Naive thymus-derived CD8-positive, alpha-beta T cell (primary cell): ENCODE measurements around the gene GNAQ. TPM values are rescaled to one million over a fixed set of nuclear protein-coding genes. Genes with fewer than 3 reads are reported as not detected.

ENCODE experiments used
- ATAC-seq, 2 donors: fragments of 150-1000 bp; cut with Tn5 transposase in 1 of 2; sonication (Bioruptor Pico), chemical (Tn5 transposase) in 1 of 2; 1 replicate in 1 of 2; 2 replicates in 1 of 2; pipeline ENCODE4 v1.10.0; 2021; ENCODE audit warnings: mild to moderate bottlenecking in 2 of 2, moderate library complexity in 2 of 2
- POLR2A ChIA-PET: fragments of 350-600 bp; sonication (Branson Sonifier 250); formaldehyde crosslinking; loops from one replicate; lab custom pipeline; 2021; ENCODE audit warnings: antibody characterized with exemption; lab: Charles Lee
- DNase-seq, 10 donors: peaks; one replicate each; pipeline versions ENCODE4 v3.0.0 to v3.0.0-alpha.2; 2020 to 2022
- H3K27ac Mint-ChIP-seq, 10 donors: one replicate each; pipeline ENCODE4 v1.8.0; 2020 to 2022; ENCODE audit warnings: mild to moderate bottlenecking in 10 of 10, mixed read lengths in 10 of 10, moderate library complexity in 4 of 10, inconsistent platforms in 1 of 10
- H3K27me3 Mint-ChIP-seq, 5 donors: one replicate each; pipeline ENCODE4 v1.8.0; 2021 to 2022; ENCODE audit warnings: mixed read lengths in 5 of 5
- H3K36me3 Mint-ChIP-seq, 3 donors: one replicate each; pipeline ENCODE4 v1.8.0; 2020 to 2022; ENCODE audit warnings: mixed read lengths in 3 of 3, mild to moderate bottlenecking in 2 of 3, inconsistent platforms in 1 of 3
- H3K4me1 Mint-ChIP-seq, 4 donors: one replicate each; pipeline ENCODE4 v1.8.0; 2021 to 2022; ENCODE audit warnings: mixed read lengths in 4 of 4
- H3K4me3 Mint-ChIP-seq, 10 donors: one replicate each; pipeline ENCODE4 v1.8.0; 2020 to 2022; ENCODE audit warnings: mild to moderate bottlenecking in 10 of 10, mixed read lengths in 10 of 10, moderate library complexity in 6 of 10, inconsistent platforms in 1 of 10
- H3K9me3 Mint-ChIP-seq, 9 donors: one replicate each; pipeline ENCODE4 v1.8.0; 2020 to 2022; ENCODE audit warnings: mixed read lengths in 9 of 9, mild to moderate bottlenecking in 3 of 9, inconsistent platforms in 1 of 9, moderate library complexity in 1 of 9
- polyA plus RNA-seq, 3 donors: library from polyadenylated mRNA; unstranded; fragments of 300-500 nt; fragmentation: Illumina TruSeq; gene quantifications; one replicate each; pipeline ENCODE4 v1.2.3, GENCODE V29; 2021
- total RNA-seq, 8 experiments: library from RNA in 2 of 8; stranded (reverse) in 2 of 8; gene quantifications; one replicate each; pipeline ENCODE4 v1.2.3 and lab custom pipeline; 2021 to 2026

GNAQ gene
- total and polyA plus RNA-seq, 5 experiments from 2014 or later: 6.9 to 40.0 (median 15.6) TPM

DNA sequence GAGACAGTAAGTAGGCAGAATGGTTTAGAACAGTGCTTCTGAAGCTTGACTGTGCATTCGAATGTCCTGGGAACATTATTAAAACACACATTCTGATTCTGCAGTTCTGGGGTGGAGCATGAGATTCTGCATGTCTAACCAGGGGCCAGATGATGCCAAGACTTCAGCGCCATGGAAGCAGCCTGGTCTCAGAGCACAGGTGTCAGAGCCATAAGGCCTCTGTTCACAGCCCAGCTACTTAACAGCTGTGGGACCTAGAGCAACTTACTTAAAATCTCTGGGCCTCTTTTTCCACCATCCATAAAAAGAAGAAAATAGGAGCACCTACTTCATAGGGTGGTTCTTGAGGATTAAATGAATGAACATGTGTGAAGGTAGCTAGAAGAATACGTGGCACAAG is 84.0 kb downstream of the GNAQ start:
- Mint-ChIP-seq H3K4me3 (no peak overlapping the region), H3K27me3 (no peaks in the 10 kb centered on the region), H3K36me3 (peaks cover 0 to 5% (median 0%) of the 10 kb centered on the region in 3 donors), H3K27ac (peak overlapping the region in 6 of 10 donors; percentile 12 to 74 (median 50)), H3K4me1 (peaks cover 36 to 78% (median 61%) of the 10 kb centered on the region in 4 donors), H3K9me3 (no peaks in the 10 kb centered on the region)
- DNase-seq (no peak), ATAC-seq (no peak)
- POLR2A ChIA-PET: no interaction called here

DNA sequence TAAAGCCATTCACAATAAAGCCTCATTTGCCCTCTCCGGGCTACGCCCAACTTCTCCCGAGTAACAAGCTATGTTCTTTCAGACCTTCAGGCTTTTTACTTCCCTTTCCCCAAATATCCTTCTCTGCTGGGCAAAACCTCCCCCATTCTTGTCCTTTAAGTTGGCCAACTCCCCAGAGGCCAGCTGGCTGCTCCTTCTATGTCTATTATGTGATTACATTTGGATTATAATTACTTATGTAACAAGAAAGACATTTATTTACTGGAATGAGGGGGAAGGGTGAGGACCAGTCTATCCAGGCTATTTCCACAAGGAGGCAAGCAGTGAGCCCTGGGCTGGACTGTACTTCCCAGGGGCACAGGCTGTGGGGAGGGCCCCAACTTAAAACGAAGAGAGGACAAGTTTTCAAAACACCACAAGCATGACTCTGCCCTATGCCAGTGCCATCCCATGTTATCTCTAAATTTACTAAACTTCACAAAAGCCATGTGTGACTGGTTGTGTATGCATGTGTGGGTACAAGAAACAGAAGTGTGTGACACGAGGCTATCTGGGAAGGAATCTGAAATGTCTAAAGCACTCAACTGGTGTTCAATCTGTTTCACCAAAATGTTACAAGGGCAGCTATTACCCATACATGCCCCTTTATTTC is 84.5 kb downstream of the GNAQ start:
- POLR2A ChIA-PET: no interaction called here

DNA sequence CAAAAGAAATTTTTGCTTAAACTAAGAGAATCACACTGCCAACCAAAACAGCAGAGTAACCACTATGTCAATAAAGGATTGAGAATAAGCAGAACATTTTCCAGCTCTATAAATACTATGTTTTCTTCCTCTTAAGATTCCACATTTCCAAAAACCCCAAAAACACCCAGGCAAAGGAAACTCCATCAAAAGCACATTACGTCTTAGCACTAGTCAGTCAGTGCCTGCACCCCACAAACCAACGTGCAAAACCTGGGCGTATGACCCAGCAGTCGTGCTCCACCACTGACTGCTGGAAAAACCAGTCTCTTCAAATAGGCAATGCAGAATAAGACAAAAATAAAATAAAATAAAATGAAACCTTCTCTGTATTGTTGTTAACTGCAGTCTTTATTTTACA is 85.3 kb downstream of the GNAQ start:
- no peaks in the 10 kb centered on the region for H3K9me3 Mint-ChIP-seq
- no peak for DNase-seq
- H3K36me3 Mint-ChIP-seq: peaks cover 0 to 2% (median 0%) of the 10 kb centered on the region in 3 donors
- no peaks in the 10 kb centered on the region for H3K27me3 Mint-ChIP-seq
- H3K4me3 Mint-ChIP-seq: peak overlapping the region in 3 of 10 donors; percentile 19 to 60 (median 25)
- peak overlapping the region in 7 of 10 donors; percentile 30 to 79 (median 70) for H3K27ac Mint-ChIP-seq
- H3K4me1 Mint-ChIP-seq: peaks cover 33 to 79% (median 62%) of the 10 kb centered on the region in 4 donors
- POLR2A ChIA-PET: no interaction called here
- no peak for ATAC-seq

More for the DNA sequence above, 84.5 kb downstream of the GNAQ start:
- H3K9me3 Mint-ChIP-seq: no peaks in the 10 kb centered on the region
- H3K27me3 Mint-ChIP-seq: no peaks in the 10 kb centered on the region
- H3K27ac Mint-ChIP-seq: peak overlapping the region in 9 of 10 donors; percentile 10 to 79 (median 53)
- DNase-seq (no peak), ATAC-seq (no peak)
- H3K4me1 Mint-ChIP-seq: peaks cover 36 to 84% (median 63%) of the 10 kb centered on the region in 4 donors
- peaks cover 0 to 5% (median 0%) of the 10 kb centered on the region in 3 donors for H3K36me3 Mint-ChIP-seq
- peak overlapping the region in 1 of 10 donors; percentile 8 for H3K4me3 Mint-ChIP-seq

DNA sequence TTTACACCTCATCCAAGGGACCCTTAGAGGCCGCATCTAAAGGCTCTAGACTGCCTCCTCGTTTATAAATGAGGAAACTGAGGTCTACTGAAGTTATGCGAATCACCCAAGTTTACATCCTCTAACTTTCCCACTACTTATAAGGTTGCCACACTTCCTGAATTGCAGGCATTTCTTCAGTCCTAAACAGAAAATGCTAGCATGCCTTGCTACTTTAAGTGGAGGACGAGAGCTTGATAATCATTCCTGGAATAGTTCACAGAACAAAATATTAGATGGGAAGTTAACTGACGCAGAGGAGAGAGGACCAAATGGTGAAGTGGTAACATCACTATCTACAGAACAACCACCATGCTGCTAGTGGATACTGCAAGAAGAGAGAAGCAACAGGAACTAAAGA is 85.8 kb downstream of the GNAQ start:
- Mint-ChIP-seq H3K27ac (peak overlapping the region in 3 of 10 donors; percentile 70 to 79 (median 74)), H3K27me3 (no peaks in the 10 kb centered on the region), H3K36me3 (peaks cover 0 to 2% (median 0%) of the 10 kb centered on the region in 3 donors), H3K9me3 (no peaks in the 10 kb centered on the region), H3K4me1 (peaks cover 33 to 79% (median 62%) of the 10 kb centered on the region in 4 donors), H3K4me3 (peak overlapping the region in 4 of 10 donors; percentile 3 to 27 (median 6))
- no peak for DNase-seq
- ATAC-seq: no peak
- POLR2A ChIA-PET: no interaction called here

DNA sequence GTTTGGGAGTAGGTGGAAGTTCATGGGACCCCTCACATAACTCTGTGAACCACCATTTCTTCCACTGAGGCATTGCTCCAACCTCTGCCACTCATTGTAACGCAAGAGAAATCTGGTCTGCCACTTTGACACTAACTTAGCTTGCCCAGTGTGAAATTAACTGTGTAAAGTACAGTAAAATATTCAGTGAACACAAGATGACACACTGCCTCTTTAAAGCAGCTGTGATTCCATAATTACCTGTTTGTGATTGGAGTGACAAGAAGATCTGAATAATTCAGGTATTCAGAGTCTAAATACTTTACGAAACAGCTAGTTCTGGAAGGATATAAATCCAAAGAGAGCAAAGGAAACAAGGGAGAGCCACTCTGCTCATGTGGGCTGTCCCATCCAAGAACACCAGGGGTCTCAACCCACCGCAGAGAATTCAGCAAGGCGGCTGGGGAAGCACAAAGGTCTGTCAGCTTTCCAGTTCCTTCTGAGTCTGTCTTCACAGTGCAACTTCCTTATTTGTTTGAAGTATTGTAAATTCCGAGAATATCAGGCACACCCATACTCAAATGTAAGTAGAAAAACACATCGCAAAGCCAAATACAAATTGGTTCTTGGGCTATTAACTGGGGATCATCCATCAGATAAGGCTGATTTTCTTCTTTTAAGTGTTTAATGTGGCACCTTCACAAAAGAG is 86.9 kb downstream of the GNAQ start:
- Mint-ChIP-seq H3K36me3 (peaks cover 0 to 2% (median 0%) of the 10 kb centered on the region in 3 donors), H3K27ac (peak overlapping the region in 9 of 10 donors; percentile 15 to 92 (median 76)), H3K4me1 (peaks cover 25 to 68% (median 52%) of the 10 kb centered on the region in 4 donors), H3K4me3 (peak overlapping the region; percentile 4 to 67 (median 54)), H3K27me3 (no peaks in the 10 kb centered on the region), H3K9me3 (no peaks in the 10 kb centered on the region)
- peak in 4 of 10 donors; percentile 5 to 35 (median 14) for DNase-seq
- POLR2A ChIA-PET: no interaction called here
- ATAC-seq: peak; percentile 54 to 62

DNA sequence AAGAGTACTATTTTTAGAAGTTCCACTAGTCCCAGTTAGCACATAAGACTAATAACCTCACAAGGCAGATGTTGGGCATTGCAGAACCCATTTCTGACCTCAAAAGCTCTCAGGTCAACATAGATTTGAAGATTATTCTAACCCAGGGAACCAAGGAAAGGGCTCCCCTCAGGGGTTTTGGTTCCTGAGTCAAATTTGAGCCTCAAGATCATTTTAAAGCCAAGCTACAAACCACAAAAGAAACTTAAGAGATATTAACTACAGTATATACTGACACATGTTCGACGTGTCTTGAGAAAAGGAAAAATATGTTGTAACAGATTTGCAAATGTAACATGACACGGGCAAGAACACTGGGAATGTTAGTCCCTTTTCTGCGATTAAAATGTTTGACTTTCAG is 88.6 kb downstream of the GNAQ start:
- Mint-ChIP-seq H3K36me3 (peaks cover 0 to 4% (median 3%) of the 10 kb centered on the region in 3 donors), H3K27me3 (no peaks in the 10 kb centered on the region), H3K4me3 (peak overlapping the region in 1 of 10 donors; percentile 47), H3K9me3 (no peaks in the 10 kb centered on the region), H3K27ac (peak overlapping the region in 3 of 10 donors; percentile 14 to 57 (median 24)), H3K4me1 (peaks cover 25 to 66% (median 55%) of the 10 kb centered on the region in 4 donors)
- ATAC-seq (no peak), DNase-seq (no peak)
- POLR2A ChIA-PET: interaction anchor here (0.6 kb wide), 1 partner anchor 13 kb away, joined by 3 read pairs; no protein-coding TSS in a partner anchor

DNA sequence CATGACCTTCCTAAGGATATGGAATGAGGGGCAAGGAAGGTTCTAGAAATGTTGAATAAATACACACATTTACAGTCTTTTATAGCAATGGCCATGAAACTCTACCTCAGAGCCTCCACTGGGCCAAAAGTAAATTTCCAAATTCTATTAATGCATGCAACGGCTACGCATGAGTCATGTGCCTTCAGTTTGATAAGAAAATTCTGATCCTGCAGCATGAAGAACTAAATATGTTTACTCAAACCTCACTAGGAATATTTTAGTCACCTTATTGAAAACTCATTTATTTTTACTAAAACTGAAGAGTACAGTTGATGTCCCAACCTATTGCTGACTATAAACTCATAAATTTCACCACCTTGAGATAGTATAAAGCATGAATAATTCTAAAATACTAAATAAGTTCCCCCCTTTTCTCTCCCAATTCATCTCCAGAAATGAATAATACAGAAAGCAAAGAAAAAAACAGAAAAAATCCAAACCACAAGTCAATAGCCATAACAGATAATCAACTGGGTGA is 92.4 kb downstream of the GNAQ start:
- Mint-ChIP-seq H3K9me3 (peaks cover 0 to 3% (median 0%) of the 10 kb centered on the region in 9 donors), H3K4me1 (peaks cover 14 to 49% (median 38%) of the 10 kb centered on the region in 4 donors), H3K27me3 (no peaks in the 10 kb centered on the region), H3K4me3 (no peak overlapping the region), H3K36me3 (peaks cover 0 to 15% (median 10%) of the 10 kb centered on the region in 3 donors), H3K27ac (peak overlapping the region in 1 of 10 donors; percentile 61)
- ATAC-seq (no peak), DNase-seq (no peak)
- POLR2A ChIA-PET: no interaction called here

DNA sequence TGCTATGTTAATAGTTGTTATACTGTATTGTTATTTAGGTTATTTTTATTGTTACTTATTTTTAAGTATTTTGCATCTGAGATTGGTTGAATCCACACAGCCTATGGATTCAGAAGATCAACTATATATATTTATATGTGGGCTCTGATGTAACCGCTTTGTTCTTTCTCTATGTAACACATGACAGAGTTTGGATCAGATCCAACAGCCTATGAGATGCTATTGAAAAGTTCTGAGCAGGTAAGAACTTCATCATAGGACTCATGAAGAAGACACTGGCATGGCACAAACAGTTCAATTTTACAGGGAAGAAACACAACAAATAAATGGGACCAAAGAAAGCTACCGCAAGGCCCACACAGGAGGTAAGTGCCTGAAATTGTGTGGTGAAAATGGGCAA is 93.4 kb downstream of the GNAQ start:
- peak overlapping the region in 1 of 10 donors; percentile 2 for H3K27ac Mint-ChIP-seq
- DNase-seq (no peak), ATAC-seq (no peak)
- H3K9me3 Mint-ChIP-seq: peaks cover 0 to 3% (median 0%) of the 10 kb centered on the region in 9 donors
- POLR2A ChIA-PET: no interaction called here
- peaks cover 13 to 39% (median 28%) of the 10 kb centered on the region in 4 donors for H3K4me1 Mint-ChIP-seq
- H3K36me3 Mint-ChIP-seq: peaks cover 0 to 15% (median 10%) of the 10 kb centered on the region in 3 donors
- H3K27me3 Mint-ChIP-seq: no peaks in the 10 kb centered on the region
- no peak overlapping the region for H3K4me3 Mint-ChIP-seq

DNA sequence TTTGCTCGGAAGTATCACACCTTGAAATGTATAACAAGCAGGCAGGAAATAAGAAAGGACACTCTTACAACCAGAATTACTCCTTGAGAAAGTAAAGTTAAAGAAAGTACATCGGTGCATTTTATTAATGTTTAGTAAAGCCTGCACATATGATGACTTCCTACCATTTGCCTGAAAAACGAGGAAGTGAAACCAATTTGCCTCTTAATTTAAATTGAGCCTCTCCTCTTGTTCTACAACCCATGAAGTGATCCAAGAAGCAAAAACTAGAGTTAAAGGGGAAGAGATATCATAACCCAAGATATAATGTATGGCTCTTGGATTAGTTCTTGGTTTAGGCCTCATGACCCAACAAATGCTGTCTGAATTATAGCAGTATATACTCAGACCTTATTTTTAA is 95.6 kb downstream of the GNAQ start:
- H3K4me1 Mint-ChIP-seq: peaks cover 15 to 35% (median 29%) of the 10 kb centered on the region in 4 donors
- H3K9me3 Mint-ChIP-seq: peaks cover 0 to 3% (median 0%) of the 10 kb centered on the region in 9 donors
- no peak for DNase-seq
- peak overlapping the region in 2 of 10 donors; percentile 5 to 11 for H3K27ac Mint-ChIP-seq
- POLR2A ChIA-PET: no interaction called here
- H3K36me3 Mint-ChIP-seq: peaks cover 0 to 23% (median 11%) of the 10 kb centered on the region in 3 donors
- H3K4me3 Mint-ChIP-seq: no peak overlapping the region
- no peaks in the 10 kb centered on the region for H3K27me3 Mint-ChIP-seq
- ATAC-seq: no peak

DNA sequence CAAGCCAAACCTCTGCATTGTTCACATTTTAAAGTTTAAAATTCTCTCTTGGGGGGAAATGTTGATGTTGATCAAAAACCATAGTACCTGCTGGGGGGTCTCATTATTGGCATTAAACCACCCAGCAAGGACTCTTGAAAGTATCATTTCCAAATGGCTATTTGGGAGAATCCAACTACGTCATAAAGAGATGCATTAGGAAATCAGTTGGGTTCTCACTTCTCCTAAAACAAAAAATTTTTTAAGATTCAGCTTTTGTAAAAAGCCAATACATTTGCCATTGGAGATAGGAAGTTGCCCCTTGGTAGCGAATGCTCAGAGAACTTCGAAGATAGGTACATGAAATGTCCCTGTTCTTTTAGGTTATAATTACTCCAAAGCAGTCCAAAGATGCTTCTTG is 96.4 kb downstream of the GNAQ start:
- Mint-ChIP-seq H3K4me3 (no peak overlapping the region), H3K27ac (no peak overlapping the region), H3K27me3 (no peaks in the 10 kb centered on the region), H3K4me1 (peaks cover 15 to 35% (median 29%) of the 10 kb centered on the region in 4 donors), H3K36me3 (peaks cover 0 to 23% (median 11%) of the 10 kb centered on the region in 3 donors), H3K9me3 (peaks cover 0 to 3% (median 0%) of the 10 kb centered on the region in 9 donors)
- DNase-seq (no peak), ATAC-seq (no peak)
- POLR2A ChIA-PET: no interaction called here

DNA sequence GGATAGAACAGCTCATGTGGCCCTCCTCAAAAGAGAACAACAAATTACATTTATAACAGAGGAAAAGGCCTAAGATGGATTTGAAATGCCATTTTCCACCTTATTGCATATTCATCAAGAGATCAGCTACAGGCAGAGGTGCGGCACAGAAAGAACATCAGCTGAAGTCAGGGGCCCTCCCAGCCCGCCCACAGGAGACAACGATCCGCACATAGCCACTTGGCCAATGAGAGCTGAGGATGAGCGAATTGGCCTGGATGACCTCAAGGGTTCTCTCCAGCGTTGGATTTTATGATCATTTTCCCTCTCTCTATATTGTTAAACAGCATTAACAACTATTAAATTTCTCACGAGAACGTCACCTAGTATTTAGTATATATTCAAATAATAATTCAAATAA is 97.6 kb downstream of the GNAQ start:
- peaks cover 0 to 3% (median 0%) of the 10 kb centered on the region in 9 donors for H3K9me3 Mint-ChIP-seq
- H3K27me3 Mint-ChIP-seq: no peaks in the 10 kb centered on the region
- H3K4me1 Mint-ChIP-seq: peaks cover 15 to 35% (median 29%) of the 10 kb centered on the region in 4 donors
- H3K4me3 Mint-ChIP-seq: no peak overlapping the region
- ATAC-seq: no peak
- DNase-seq: no peak
- peaks cover 0 to 32% (median 13%) of the 10 kb centered on the region in 3 donors for H3K36me3 Mint-ChIP-seq
- no peak overlapping the region for H3K27ac Mint-ChIP-seq
- POLR2A ChIA-PET: no interaction called here

DNA sequence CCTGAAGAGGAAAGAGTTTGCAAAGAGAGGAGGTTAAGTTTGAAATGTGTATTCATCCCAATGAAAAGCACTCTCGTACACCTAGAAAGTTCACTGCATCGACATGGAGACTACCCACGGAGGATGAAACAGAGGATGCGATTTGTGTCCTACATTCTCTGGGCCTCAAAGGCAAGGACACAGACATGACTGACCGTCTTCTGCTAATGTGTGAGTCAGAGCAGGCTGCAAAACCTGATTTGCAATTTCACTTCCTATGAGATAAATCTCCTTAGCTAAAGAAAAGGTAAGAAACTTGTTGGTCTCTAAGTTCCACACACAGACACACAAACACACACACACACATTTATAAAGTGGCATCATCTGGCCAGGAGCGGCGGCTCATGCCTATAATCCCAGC is 98.6 kb downstream of the GNAQ start:
- peaks cover 0 to 3% (median 0%) of the 10 kb centered on the region in 9 donors for H3K9me3 Mint-ChIP-seq
- peaks cover 11 to 31% (median 24%) of the 10 kb centered on the region in 4 donors for H3K4me1 Mint-ChIP-seq
- no peaks in the 10 kb centered on the region for H3K27me3 Mint-ChIP-seq
- POLR2A ChIA-PET: no interaction called here
- ATAC-seq: no peak
- DNase-seq: no peak
- H3K27ac Mint-ChIP-seq: peak overlapping the region in 1 of 10 donors; percentile 69
- no peak overlapping the region for H3K4me3 Mint-ChIP-seq
- peaks cover 0 to 35% (median 20%) of the 10 kb centered on the region in 3 donors for H3K36me3 Mint-ChIP-seq
